Liver (tissue), 9 donors: ENCODE measurements around the gene C8G. TPM values are rescaled to one million over a fixed set of nuclear protein-coding genes. Genes with fewer than 3 reads are reported as not detected.

Experiments used
- DNase-seq: peaks from one replicate; pipeline ENCODE4 v3.0.0-alpha.2; 2017; ENCODE audit warnings: low spot score
- H3K27ac ChIP-seq, 2 donors: one replicate each; pipeline ENCODE4 v1.7.0; 2013; ENCODE audit warnings: inconsistent platforms in 2 of 2, low read length in 2 of 2, control low read depth in 1 of 2, low read depth in 1 of 2, mild to moderate bottlenecking in 1 of 2
- H3K27me3 ChIP-seq, 4 donors: one replicate each; pipeline versions ENCODE4 v1.6.1 to v1.7.0; 2013; ENCODE audit warnings: low read length in 3 of 4, inconsistent platforms in 1 of 4, mild to moderate bottlenecking in 1 of 4, moderate library complexity in 1 of 4; ENCODE audit not compliant: control insufficient read depth in 4 of 4, insufficient read depth in 4 of 4
- H3K36me3 ChIP-seq, 4 donors: one replicate each; pipeline versions ENCODE4 v1.6.1 to v1.7.0; 2013; ENCODE audit warnings: low read length in 3 of 4, mild to moderate bottlenecking in 3 of 4, low read depth in 1 of 4, moderate library complexity in 1 of 4; ENCODE audit not compliant: control insufficient read depth in 4 of 4, insufficient read depth in 3 of 4
- H3K4me1 ChIP-seq, 4 donors: one replicate each; pipeline versions ENCODE4 v1.6.1 to v1.7.0; 2013; ENCODE audit warnings: low read length in 3 of 4, mild to moderate bottlenecking in 3 of 4, moderate library complexity in 1 of 4; ENCODE audit not compliant: control insufficient read depth in 4 of 4, insufficient read depth in 4 of 4
- H3K4me3 ChIP-seq, 3 donors: one replicate each; pipeline versions ENCODE4 v1.6.1 to v1.7.0; 2013; ENCODE audit warnings: low read length in 3 of 3, control low read depth in 1 of 3, low read depth in 1 of 3, mild to moderate bottlenecking in 1 of 3
- H3K9ac ChIP-seq, 2 donors: one replicate each; pipeline ENCODE4 v1.7.0; 2013; ENCODE audit warnings: low read length in 2 of 2, mild to moderate bottlenecking in 2 of 2, moderate library complexity in 2 of 2, control low read depth in 1 of 2, low read depth in 1 of 2
- H3K9me3 ChIP-seq, 4 donors: one replicate each; pipeline versions ENCODE4 v1.6.1 to v1.7.0; 2013; ENCODE audit warnings: low read length in 3 of 4; ENCODE audit not compliant: control insufficient read depth in 4 of 4
- ATF3 ChIP-seq: IDR thresholded peaks from 2 replicates; pipeline ENCODE4 v1.6.1; 2016; ENCODE audit warnings: antibody characterized with exemption
- CTCF ChIP-seq: fragments of 150-350 bp; IDR thresholded peaks from 2 replicates; pipeline ENCODE4 v1.5.1; 2017; ENCODE audit warnings: improper control_type of control experiment, low read depth, low read length; ENCODE audit not compliant: missing input control
- EGR1 ChIP-seq, 2 donors: IDR thresholded peaks; 2 replicates each; pipeline ENCODE4 v1.6.1; 2016 to 2018; ENCODE audit warnings: antibody characterized with exemption in 2 of 2, low read depth in 2 of 2
- FOXA1 ChIP-seq: IDR thresholded peaks from 2 replicates; pipeline ENCODE4 v1.6.1; 2016; ENCODE audit warnings: antibody characterized with exemption
- FOXA2 ChIP-seq: IDR thresholded peaks from 2 replicates; pipeline ENCODE4 v1.6.1; 2016; ENCODE audit warnings: antibody characterized with exemption
- GABPA ChIP-seq, 2 donors: IDR thresholded peaks in 1 of 2; conservative IDR thresholded peaks in 1 of 2; 2 replicates each; pipeline ENCODE4 v1.6.1; 2016; ENCODE audit warnings: antibody characterized with exemption in 2 of 2, mild to moderate bottlenecking in 1 of 2, moderate library complexity in 1 of 2
- HNF4A ChIP-seq, 2 donors: conservative IDR thresholded peaks; 2 replicates each; pipeline ENCODE4 v1.6.1; 2016; ENCODE audit warnings: antibody characterized with exemption in 2 of 2, mild to moderate bottlenecking in 2 of 2
- HNF4G ChIP-seq: IDR thresholded peaks from 2 replicates; pipeline ENCODE4 v1.6.1; 2016; ENCODE audit warnings: antibody characterized with exemption
- JUND ChIP-seq, 2 donors: IDR thresholded peaks; 2 replicates each; pipeline ENCODE4 v1.6.1; 2016; ENCODE audit warnings: antibody characterized with exemption in 2 of 2
- MAX ChIP-seq: IDR thresholded peaks from 2 replicates; pipeline ENCODE4 v1.6.1; 2016; ENCODE audit warnings: antibody characterized with exemption
- NR2F2 ChIP-seq: IDR thresholded peaks from 2 replicates; pipeline ENCODE4 v1.6.1; 2016; ENCODE audit warnings: antibody characterized with exemption
- RAD21 ChIP-seq, 2 donors: IDR thresholded peaks; 2 replicates each; pipeline ENCODE4 v1.6.1; 2016; ENCODE audit warnings: antibody characterized with exemption in 2 of 2, mild to moderate bottlenecking in 2 of 2
- REST ChIP-seq: IDR thresholded peaks from 2 replicates; pipeline ENCODE4 v1.6.1; 2016; ENCODE audit warnings: antibody characterized with exemption, mild to moderate bottlenecking
- RXRA ChIP-seq, 2 donors: IDR thresholded peaks; 2 replicates each; pipeline ENCODE4 v1.6.1; 2017 to 2018; ENCODE audit warnings: antibody characterized with exemption in 2 of 2, mild to moderate bottlenecking in 1 of 2
- SP1 ChIP-seq: IDR thresholded peaks from 2 replicates; pipeline ENCODE4 v1.6.1; 2018; ENCODE audit warnings: antibody characterized with exemption, mild to moderate bottlenecking
- TAF1 ChIP-seq: conservative IDR thresholded peaks from 2 replicates; pipeline ENCODE4 v1.6.1; 2016; ENCODE audit warnings: antibody characterized with exemption, mild to moderate bottlenecking
- YY1 ChIP-seq: IDR thresholded peaks from 2 replicates; pipeline ENCODE4 v1.6.1; 2016; ENCODE audit warnings: antibody characterized with exemption, mild to moderate bottlenecking
- ZBTB33 ChIP-seq: IDR thresholded peaks from 2 replicates; pipeline ENCODE4 v1.6.1; 2016; ENCODE audit warnings: antibody characterized with exemption
- WGBS: extraction: QIAGEN DNeasy Blood & Tissue Kit; methylation state at CpG from one replicate; pipeline ENCODE4 v1.1.7; 2013; 5-methylcytosine and 5-hydroxymethylcytosine counted together
- polyA plus RNA-seq, 2 donors: library from polyadenylated mRNA; stranded (reverse) in 1 of 2; unstranded in 1 of 2; fragments of 200-250 nt in 1 of 2; fragments of >200 nt in 1 of 2; fragmentation: Nextera tagmentation in 1 of 2; extraction: Ambion mirVana in 1 of 2; gene quantifications; one replicate each; pipeline versions ENCODE4 v1.2.1 to v1.2.3, GENCODE V29; 2013 to 2015
- total RNA-seq, 2 donors: library from RNA; depleted of rRNA; stranded (reverse); fragments of >200 nt; gene quantifications; one replicate each; pipeline ENCODE4 v1.2.3, GENCODE V29; 2014
- donor health status: healthy.
- donor health status: healthy.
- donor health status: healthy.
- donor health status: healthy.
- donor health status: healthy.

Gene C8G
- total and polyA plus RNA-seq, 4 donors, result 25.1 to 1,117 (median 607) TPM

GRCh38 chr9:136937186-136938001 lies 7.6 kb upstream of the C8G start:
- Histone ChIP-seq H3K9ac (peak overlapping the region in 1 of 2 donors; percentile 52), H3K27me3 (no peaks in the 10 kb centered on the region), H3K36me3 (peaks cover 0 to 14% (median 9%) of the 10 kb centered on the region in 4 donors), H3K4me1 (peaks cover 21 to 48% (median 32%) of the 10 kb centered on the region in 4 donors), H3K4me3 (no peak overlapping the region), H3K27ac (peak overlapping the region; percentile 82 to 93), H3K9me3 (no peaks in the 10 kb centered on the region)
- WGBS, result 87% methylated on average over 15 of the region's 15 CpGs
- TF ChIP-seq TAF1, result no peak
- no peak for TF ChIP-seq GABPA (IDR thresholded peaks at IDR 0.05 in 1 of 2, conservative IDR thresholded peaks at IDR 0.05 in 1 of 2)
- TF ChIP-seq FOXA2, result no peak
- no peak for TF ChIP-seq HNF4G
- no peak for TF ChIP-seq CTCF
- no peak for TF ChIP-seq JUND (IDR thresholded peaks at IDR 0.05)
- TF ChIP-seq RXRA (IDR thresholded peaks at IDR 0.05), result no peak
- TF ChIP-seq HNF4A (conservative IDR thresholded peaks at IDR 0.05), result no peak
- TF ChIP-seq REST, result no peak
- TF ChIP-seq YY1, result no peak
- TF ChIP-seq FOXA1, result no peak
- TF ChIP-seq ATF3, result no peak
- TF ChIP-seq RAD21 (IDR thresholded peaks at IDR 0.05), result no peak
- no peak for TF ChIP-seq ZBTB33
- no peak for TF ChIP-seq EGR1 (IDR thresholded peaks at IDR 0.05; ENCODE audit: low read depth in 2 of 2)
- TF ChIP-seq MAX, result no peak
- no peak for TF ChIP-seq NR2F2
- no peak for TF ChIP-seq SP1
- no peak for DNase-seq
